ENCODE data around the gene RAB11FIP4. TPM values are rescaled to one million over a fixed set of nuclear protein-coding genes. Genes with fewer than 3 reads are reported as not detected.

Gene RAB11FIP4
- total RNA-seq, 4 donors from 2014 or later, result 0.33 to 2.0 (median 1.2) TPM

- TF ChIP-seq CTCF (IDR thresholded peaks at IDR 0.05; ENCODE audit: low read depth), result no peak
Measured at GRCh38 chr17:31584438-31585279, 193.2 kb downstream of the RAB11FIP4 start.

- TF ChIP-seq CTCF (IDR thresholded peaks at IDR 0.05; ENCODE audit: low read depth), result no peak
Measured at GRCh38 chr17:31585280-31585630, 193.8 kb downstream of the RAB11FIP4 start.

- TF ChIP-seq CTCF (IDR thresholded peaks at IDR 0.05; ENCODE audit: low read depth), result no peak
Measured at GRCh38 chr17:31586946-31587345, 195.5 kb downstream of the RAB11FIP4 start.

GRCh38 chr17:31587462-31587861 lies 196.0 kb downstream of the RAB11FIP4 start:
- TF ChIP-seq CTCF (IDR thresholded peaks at IDR 0.05; ENCODE audit: low read depth), result no peak

Small RNA genes within 50 kb of the gene (small RNA-seq; reads per million reads assigned to genes)
- 17.0 reads per million, percentile 93 among the genes with 10 or more reads in this experiment for gene MIR193A
- 0.49 reads per million for gene MIR4725
- gene RN7SL45P, result not detected
- not detected for gene RN7SL79P
- not detected for gene RNU6ATAC7P

Other genes starting within 250 kb of the RAB11FIP4 start
- 1 to 10 TPM in 1 of 4 donors, not detected in 3; 6.5 TPM for gene OMG, start 94.4 kb upstream of the RAB11FIP4 start, total RNA-seq
- gene EVI2B, start 77.6 kb upstream of the RAB11FIP4 start, total RNA-seq, result 100 to 1,000 TPM in 1 of 4 donors, 10 to 100 TPM in 3; 11.7 to 115 (median 37.3) TPM
- 100 to 1,000 TPM in 1 of 4 donors, 10 to 100 TPM in 2, 1 to 10 TPM in 1; 7.5 to 105 (median 29.4) TPM for gene EVI2A, start 70.1 kb upstream of the RAB11FIP4 start, total RNA-seq

All from subcutaneous adipose tissue (tissue), 4 donors.